Fibroblast of the aortic adventitia (primary cell): Measurements from ENCODE around the gene TSPAN32. TPM values are rescaled to one million over a fixed set of nuclear protein-coding genes. Genes with fewer than 3 reads are reported as not detected.

Experiments used
- DNase-seq: peaks from one replicate; pipeline ENCODE4 v3.0.0-alpha.2; 2010; ENCODE audit warnings: low read depth
- H3K4me3 ChIP-seq: 2 replicates; pipeline ENCODE4 v1.5.1; 2011; ENCODE audit warnings: low read depth, mild to moderate bottlenecking, control low read depth, low read length, moderate library complexity
- CTCF ChIP-seq: IDR thresholded peaks from 2 replicates; pipeline ENCODE4 v1.5.1; 2011; ENCODE audit warnings: mild to moderate bottlenecking, low read length, control low read depth, inconsistent platforms; ENCODE audit not compliant: insufficient read depth
- total RNA-seq: library from RNA; depleted of rRNA; stranded (reverse); fragments of >200 nt; gene quantifications from 2 replicates; pipeline ENCODE4 v1.2.3, GENCODE V29; 2012; ENCODE audit warnings: low replicate concordance

Gene TSPAN32
- total RNA-seq, 1 donor: under 0.01 TPM

DNA sequence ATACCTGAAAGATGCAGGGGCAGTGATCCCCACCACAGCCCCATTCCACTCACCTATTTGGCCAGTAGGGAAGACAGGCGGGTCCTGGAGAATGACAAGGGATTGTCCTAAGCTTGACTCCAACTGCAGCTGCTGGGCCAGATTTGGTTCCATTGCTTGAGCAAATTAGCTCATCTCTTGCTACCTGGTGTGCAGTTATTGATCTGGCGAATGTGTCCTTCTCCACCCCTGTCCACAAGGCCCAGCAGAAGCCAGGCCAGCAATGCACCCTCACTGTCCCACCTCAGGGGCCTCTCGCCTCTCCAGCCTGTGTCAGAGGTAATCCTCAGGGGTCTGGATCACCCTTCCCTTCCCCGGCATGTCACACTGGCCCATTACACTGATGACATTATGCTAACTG, 23.3 kb downstream of the TSPAN32 start:
- DNase-seq: no peak
- H3K4me3 ChIP-seq: no peak overlapping the region
- TF ChIP-seq CTCF: no peak

- no peak for TF ChIP-seq CTCF
- DNase-seq: peak; percentile 32
- H3K4me3 ChIP-seq: no peak overlapping the region
Measured at GRCh38 chr11:2325719-2326118, 23.9 kb downstream of the TSPAN32 start.

- DNase-seq: no peak
- no peak for TF ChIP-seq CTCF
- no peak overlapping the region for H3K4me3 ChIP-seq
Measured at GRCh38 chr11:2327032-2327431, 25.2 kb downstream of the TSPAN32 start.

- DNase-seq: no peak
- H3K4me3 ChIP-seq: no peak overlapping the region
- no peak for TF ChIP-seq CTCF
Measured at GRCh38 chr11:2328021-2328420, 26.2 kb downstream of the TSPAN32 start.

GRCh38 chr11:2328656-2329354, 27.0 kb downstream of the TSPAN32 start:
- H3K4me3 ChIP-seq: no peak overlapping the region
- TF ChIP-seq CTCF: no peak
- no peak for DNase-seq

- H3K4me3 ChIP-seq: no peak overlapping the region
- no peak for TF ChIP-seq CTCF
- no peak for DNase-seq
Measured at GRCh38 chr11:2329551-2329950, 27.7 kb downstream of the TSPAN32 start.

DNA sequence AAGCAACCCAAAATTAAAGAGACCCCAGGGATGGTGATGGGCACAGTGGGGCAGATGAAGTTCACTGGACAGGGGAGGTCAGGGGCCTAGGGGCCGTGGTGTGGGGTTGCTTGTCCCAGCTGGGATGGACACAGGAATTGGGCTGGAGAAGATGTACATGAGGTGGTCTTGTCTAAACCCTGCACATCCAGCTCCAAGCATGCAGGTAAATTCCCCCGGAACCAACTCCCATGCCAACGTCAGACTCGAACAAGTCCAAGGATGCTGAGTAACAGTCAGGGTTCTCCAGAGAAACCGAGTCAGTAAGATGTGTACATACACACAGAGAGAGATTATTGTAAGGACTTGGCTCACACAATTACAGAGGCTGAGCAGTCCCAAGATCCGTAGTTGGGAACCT, 28.9 kb downstream of the TSPAN32 start:
- TF ChIP-seq CTCF: no peak
- no peak for DNase-seq

More for the DNA sequence above, 28.9 kb downstream of the TSPAN32 start:
- no peak overlapping the region for H3K4me3 ChIP-seq
